GM19023 (cell line): ENCODE results near the gene MNX1.
A peak's percentile ranks its signal among the peaks of the same experiment; 100 is the strongest.

ENCODE experiments used
- ATAC-seq: cut with Tn5 transposase; IDR thresholded peaks from one replicate; pipeline ENCODE4 v1.9.1; 2021; ENCODE audit warnings: mild to moderate bottlenecking, moderate library complexity; ENCODE audit not compliant: unreplicated experiment

MNX1 gene

DNA sequence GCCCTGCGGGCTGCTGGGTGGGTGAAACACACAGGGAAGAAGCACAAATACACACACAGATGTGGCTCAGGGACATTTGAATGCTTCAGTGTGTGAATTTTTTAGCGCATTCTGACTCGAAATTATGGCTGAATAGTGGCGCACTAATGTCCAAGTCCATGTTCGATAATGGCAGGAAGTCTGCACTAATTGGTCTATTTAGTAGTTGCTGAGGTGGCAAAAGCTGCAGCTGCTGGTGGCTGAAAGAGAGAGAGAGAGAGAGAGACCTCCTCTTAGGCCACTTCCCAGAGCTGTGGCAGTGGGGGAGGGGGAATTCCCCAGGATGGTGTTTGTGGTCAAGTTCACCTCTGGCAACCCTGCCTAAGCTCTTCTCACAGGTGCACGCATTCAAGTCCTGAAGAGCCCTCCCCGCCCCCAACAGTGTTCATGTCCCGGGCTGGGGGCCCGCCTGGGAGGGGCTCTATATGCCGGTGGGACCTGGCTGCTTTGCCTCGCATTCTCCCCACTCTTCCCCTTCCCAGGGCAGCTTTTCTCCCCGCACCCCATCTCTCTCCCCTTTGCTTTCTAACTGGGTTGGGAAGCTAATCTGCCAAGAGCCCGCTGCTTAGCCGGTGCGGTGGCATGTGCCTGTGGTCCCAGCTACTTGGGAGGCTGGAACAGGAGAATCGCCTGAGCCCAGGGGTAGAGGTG is 6.0 kb upstream of the MNX1 start:
- ATAC-seq: peak; percentile 70

GRCh38 chr7:157016024-157016351 is 5.5 kb upstream of the MNX1 start:
- peak; percentile 1 for ATAC-seq

DNA sequence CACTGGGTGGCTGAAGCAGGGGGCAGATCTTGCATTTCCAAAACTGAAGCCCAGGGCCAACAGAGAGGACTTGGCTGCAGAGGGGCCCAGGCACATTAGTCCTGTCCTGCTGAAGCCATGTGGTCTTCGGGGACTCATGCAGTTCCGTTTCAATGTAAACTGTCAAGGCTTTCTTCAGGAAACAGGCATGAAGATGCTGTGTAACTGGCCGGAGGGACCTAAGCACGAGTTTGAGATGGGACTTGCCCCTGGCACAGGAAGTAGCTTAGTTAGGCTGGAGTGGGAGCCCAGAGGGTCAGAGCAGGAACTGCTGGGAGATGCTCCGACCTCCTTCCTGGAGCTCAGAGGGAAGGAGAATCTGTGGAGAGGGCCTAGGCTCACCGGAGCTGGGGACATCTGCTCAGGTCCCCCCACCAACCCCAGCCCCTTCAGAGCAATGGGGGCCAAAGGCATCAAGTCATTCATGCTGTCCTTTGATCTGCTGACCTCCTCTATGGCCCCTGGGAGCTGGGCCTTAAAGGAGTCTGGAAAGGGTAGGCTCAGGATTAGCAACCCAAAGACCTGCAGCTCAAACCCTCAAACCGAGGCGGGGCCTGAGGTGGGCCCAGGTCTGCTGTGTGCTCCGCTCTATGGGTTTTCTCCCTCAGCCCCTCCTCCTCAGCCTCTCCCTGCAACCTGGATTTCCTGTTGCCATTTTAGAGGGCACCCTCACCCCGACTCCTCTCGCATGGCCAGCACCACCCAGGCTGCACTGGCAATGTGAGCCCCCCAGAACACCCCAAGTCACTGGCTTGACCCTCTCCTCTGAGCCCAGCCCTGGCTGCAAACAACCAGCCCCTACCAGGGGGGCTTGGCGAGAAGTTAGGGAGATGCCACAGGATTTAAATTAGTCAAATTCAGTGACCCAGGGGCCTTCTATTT is 4.4 kb upstream of the MNX1 start:
- no peak for ATAC-seq

- no peak for ATAC-seq
Observed at GRCh38 chr7:157013602-157014549, 3.4 kb upstream of the MNX1 start.

GRCh38 chr7:157013101-157013500 is 2.6 kb upstream of the MNX1 start:
- ATAC-seq: no peak

DNA sequence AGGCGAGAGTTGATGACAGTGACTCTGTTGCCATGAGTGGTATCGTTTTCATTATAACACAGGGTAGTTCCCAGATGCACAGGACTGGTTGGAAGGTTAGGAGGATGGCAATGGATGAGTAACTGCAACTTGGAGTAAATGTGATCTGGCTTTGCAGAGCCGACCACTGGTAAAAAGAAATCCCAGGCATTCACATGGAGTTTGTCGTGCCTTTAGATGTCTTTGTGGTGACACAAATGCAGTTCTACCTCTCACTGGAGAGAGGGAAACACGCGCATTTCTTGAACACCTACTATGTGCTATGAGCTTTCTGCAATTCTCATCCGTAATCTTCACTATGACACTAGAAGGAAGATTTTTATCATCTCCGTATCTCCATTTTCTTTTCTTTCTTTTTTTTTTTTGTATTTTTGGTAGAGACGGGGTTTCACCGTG is 1.7 kb upstream of the MNX1 start:
- no peak for ATAC-seq

- peak; percentile 13 for ATAC-seq
Observed at GRCh38 chr7:157011333-157012112, 1.1 kb upstream of the MNX1 start.

DNA sequence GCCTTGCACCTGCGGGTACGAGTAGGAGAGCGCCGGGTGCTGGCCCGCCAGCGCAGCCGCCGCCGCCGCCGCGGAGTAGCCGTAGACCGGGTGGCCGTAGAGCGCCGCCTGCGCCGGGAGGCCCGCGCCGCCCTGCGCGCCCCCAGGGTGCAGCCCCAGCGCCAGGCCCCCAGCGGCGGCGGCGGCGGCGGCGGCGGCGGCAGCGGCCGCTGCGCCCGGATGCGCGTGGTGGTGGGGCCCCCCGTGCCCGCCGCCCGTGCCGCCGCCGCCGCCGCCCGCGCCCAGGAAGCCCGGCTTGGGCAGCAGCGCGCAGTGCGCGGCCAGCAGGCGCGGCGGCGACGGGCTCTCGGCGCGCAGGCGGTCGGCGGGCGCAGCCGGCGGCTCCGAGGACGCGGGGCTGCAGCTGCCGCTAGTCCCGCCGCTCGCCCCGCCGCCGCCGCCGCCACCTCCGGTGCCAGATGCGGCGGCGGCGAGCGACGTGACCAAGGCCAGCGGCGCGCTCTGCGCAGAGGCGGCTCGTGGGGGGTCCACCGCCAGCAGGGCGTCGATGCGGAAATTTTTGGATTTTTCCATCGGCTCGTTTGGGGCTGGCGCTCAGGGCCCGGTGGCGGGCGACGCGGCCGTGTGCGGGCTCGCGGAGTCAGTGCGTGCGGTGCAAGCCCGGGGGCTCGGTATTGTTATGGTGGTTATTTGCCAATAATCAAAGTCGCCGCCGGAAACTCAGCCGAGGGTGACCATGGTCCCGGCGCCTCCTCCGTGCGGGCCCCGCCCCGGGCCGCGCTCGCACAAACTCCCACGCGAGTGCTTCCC is 480 bp downstream of the MNX1 start:
- peak; percentile 31 for ATAC-seq

- ATAC-seq: peak; percentile 13
Observed at GRCh38 chr7:157009170-157009777, 1.2 kb downstream of the MNX1 start.

DNA sequence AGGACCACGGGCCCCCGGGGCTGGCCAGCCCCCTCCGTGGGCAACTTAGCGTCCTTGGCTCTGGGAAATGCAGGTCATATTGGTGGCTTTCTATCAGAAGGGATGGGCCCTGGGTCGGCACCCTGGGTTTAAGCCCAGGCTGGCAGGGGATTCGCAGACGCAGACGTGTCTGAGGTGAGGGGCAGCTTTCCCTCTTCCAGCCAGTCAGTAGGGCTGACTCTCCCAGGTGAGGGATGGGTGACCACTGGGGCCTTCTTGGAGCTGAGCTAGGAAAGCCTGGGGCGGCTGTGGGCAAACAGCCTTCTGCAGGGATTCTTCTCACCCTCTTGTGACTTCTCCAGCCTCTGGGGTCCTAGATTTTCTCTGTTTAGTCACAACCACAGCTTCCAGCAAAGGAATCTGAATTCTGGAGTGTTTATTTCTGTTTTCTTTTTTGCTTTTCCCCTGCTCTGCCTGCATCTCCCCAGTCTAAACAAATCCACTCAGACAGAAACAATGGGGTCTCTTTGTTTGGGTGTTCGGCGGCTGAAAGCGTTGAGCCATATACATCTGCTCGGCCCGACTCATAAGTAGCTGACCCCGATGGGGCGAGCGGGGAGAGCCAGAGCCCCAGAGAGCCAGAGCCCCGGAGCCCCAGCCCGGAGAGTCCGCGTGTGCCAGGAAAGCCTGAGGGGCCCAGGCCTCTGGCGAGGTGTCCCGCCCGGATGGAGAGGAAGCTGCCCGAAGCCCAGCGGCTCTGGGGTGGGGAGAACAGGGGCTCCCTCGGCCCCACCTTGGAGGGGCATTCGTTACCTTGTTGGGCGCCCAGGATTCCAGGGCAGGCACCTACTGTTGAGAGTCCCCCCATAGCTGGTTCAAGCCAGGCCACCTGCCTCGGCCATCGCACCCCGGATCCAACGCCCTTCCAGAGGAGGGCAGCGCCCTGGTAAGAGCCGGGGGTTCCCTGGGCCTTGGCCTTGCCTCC is 2.0 kb downstream of the MNX1 start:
- ATAC-seq: no peak

GRCh38 chr7:157007470-157008066 is 2.9 kb downstream of the MNX1 start:
- ATAC-seq: no peak

GRCh38 chr7:157006829-157007469 is 3.5 kb downstream of the MNX1 start:
- ATAC-seq: no peak

DNA sequence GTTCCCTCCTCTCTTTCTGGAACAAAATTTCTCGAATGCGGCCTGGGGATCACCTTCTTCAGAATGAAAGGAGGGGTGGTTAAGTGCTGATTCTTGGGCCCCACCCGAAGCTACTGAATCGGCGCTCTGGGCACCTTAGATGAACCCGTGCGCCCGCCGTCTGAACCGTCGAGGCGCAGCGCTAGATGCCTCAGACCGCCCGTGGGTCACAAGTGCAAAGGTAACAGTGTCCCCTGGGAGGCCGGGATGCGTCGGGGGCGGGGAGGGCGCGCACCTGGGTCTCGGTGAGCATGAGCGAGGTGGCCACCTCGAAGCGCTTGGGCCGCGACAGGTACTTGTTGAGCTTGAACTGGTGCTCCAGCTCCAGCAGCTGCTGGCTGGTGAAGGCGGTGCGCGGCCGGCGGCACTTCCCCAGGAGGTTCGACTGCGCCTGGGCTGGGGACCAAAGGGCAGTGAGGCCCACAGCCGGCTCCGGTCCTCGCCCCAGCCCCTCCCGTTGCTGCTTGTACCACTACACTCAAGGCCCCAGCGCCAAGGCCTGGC is 4.2 kb downstream of the MNX1 start:
- ATAC-seq: no peak

- no peak for ATAC-seq
Observed at GRCh38 chr7:157005456-157006204, 4.8 kb downstream of the MNX1 start.

- no peak for ATAC-seq
Observed at GRCh38 chr7:157004521-157005455, 5.7 kb downstream of the MNX1 start.
